Tibial artery (tissue), 4 donors: ENCODE measurements around the gene GSS.
A peak's percentile ranks its signal among the peaks of the same experiment; 100 is the strongest.

Experiments
- DNase-seq, 2 donors: peaks; one replicate each; pipeline ENCODE4 v3.0.0-alpha.2; 2019
- H3K27ac ChIP-seq, 2 donors: fragments of 200-600 bp; sonication (generic) in 1 of 2; 1 replicate in 1 of 2; 2 replicates in 1 of 2; pipeline ENCODE4 v1.5.1; 2018 to 2019; ENCODE audit warnings: mild to moderate bottlenecking in 1 of 2
- H3K27me3 ChIP-seq, 2 donors: fragments of 200-600 bp; sonication (generic) in 1 of 2; one replicate each; pipeline versions ENCODE4 v1.5.1 to v1.6.0; 2016 to 2019
- H3K36me3 ChIP-seq, 3 donors: fragments of 200-600 bp; sonication (generic) in 2 of 3; one replicate each; pipeline ENCODE4 v1.5.1; 2016 to 2019; ENCODE audit warnings: mild to moderate bottlenecking in 2 of 3
- H3K4me1 ChIP-seq, 4 donors: fragments of 200-600 bp; sonication (generic) in 2 of 4; 1 replicate in 3 of 4; 2 replicates in 1 of 4; pipeline ENCODE4 v1.5.1; 2016 to 2019
- H3K4me3 ChIP-seq, 2 donors: fragments of 200-600 bp; sonication (generic) in 1 of 2; 1 replicate in 1 of 2; 2 replicates in 1 of 2; pipeline ENCODE4 v1.5.1; 2018 to 2019; ENCODE audit warnings: mild to moderate bottlenecking in 2 of 2
- H3K9me3 ChIP-seq, 3 donors: fragments of 200-600 bp; sonication (generic) in 1 of 3; one replicate each; pipeline ENCODE4 v1.5.1; 2016 to 2019
- CTCF ChIP-seq, 2 experiments: fragments of 200-600 bp in 1 of 2; fragments of 450-650 bp in 1 of 2; IDR thresholded peaks; one replicate each; pipeline ENCODE4 v1.5.1; 2017 to 2019; ENCODE audit warnings: antibody characterized with exemption in 2 of 2, mild to moderate bottlenecking in 1 of 2, moderate library complexity in 1 of 2
- intact Hi-C: fragments of 100-400 bp; cut with DNase I; formaldehyde crosslinking; loops from one replicate; pipeline ENCODE4 v1.15.0; 2023; ENCODE audit warnings: low total_unique reads

GSS gene

GRCh38 chr20:35002426-35003210 is 47.0 kb upstream of the GSS start:
- H3K4me3 ChIP-seq, result no peak overlapping the region

GRCh38 chr20:35001596-35002362 is 46.2 kb upstream of the GSS start:
- Histone ChIP-seq H3K4me3 (no peak overlapping the region), H3K27ac (no peak overlapping the region), H3K4me1 (no peaks in the 10 kb centered on the region), H3K9me3 (no peaks in the 10 kb centered on the region), H3K36me3 (peaks cover 64 to 96% (median 93%) of the 10 kb centered on the region in 3 donors), H3K27me3 (no peaks in the 10 kb centered on the region)
- intact Hi-C loops, result no loop called here
- TF ChIP-seq CTCF (IDR thresholded peaks at IDR 0.05), result no peak
- DNase-seq, result no peak

More at GRCh38 chr20:35002426-35003210, 47.0 kb upstream of the GSS start:
- Histone ChIP-seq H3K9me3 (no peaks in the 10 kb centered on the region), H3K4me1 (no peaks in the 10 kb centered on the region), H3K27me3 (no peaks in the 10 kb centered on the region), H3K36me3 (peaks cover 72 to 98% (median 97%) of the 10 kb centered on the region in 3 donors), H3K27ac (no peak overlapping the region)
- TF ChIP-seq CTCF (IDR thresholded peaks at IDR 0.05), result no peak
- DNase-seq, result peak in 1 of 2 donors; percentile 31
- intact Hi-C loops, result no loop called here

GRCh38 chr20:35000922-35001595 is 45.5 kb upstream of the GSS start:
- Histone ChIP-seq H3K27ac (no peak overlapping the region), H3K36me3 (peaks cover 61 to 96% (median 93%) of the 10 kb centered on the region in 3 donors), H3K4me1 (no peaks in the 10 kb centered on the region), H3K4me3 (no peak overlapping the region), H3K9me3 (no peaks in the 10 kb centered on the region), H3K27me3 (no peaks in the 10 kb centered on the region)
- intact Hi-C loops, result no loop called here
- DNase-seq, result no peak
- no peak for TF ChIP-seq CTCF (IDR thresholded peaks at IDR 0.05)

- Histone ChIP-seq H3K36me3 (peaks cover 64 to 96% (median 93%) of the 10 kb centered on the region in 3 donors), H3K9me3 (no peaks in the 10 kb centered on the region), H3K27me3 (no peaks in the 10 kb centered on the region), H3K4me3 (no peak overlapping the region), H3K4me1 (no peaks in the 10 kb centered on the region), H3K27ac (no peak overlapping the region)
- intact Hi-C loops, result no loop called here
- no peak for TF ChIP-seq CTCF (IDR thresholded peaks at IDR 0.05)
- DNase-seq, result no peak
Observed at GRCh38 chr20:35000311-35000921, 44.8 kb upstream of the GSS start.

GRCh38 chr20:34999782-35000181 is 44.2 kb upstream of the GSS start:
- intact Hi-C loops, result no loop called here
- no peaks in the 10 kb centered on the region for H3K9me3 ChIP-seq
- no peaks in the 10 kb centered on the region for H3K4me1 ChIP-seq
- no peak overlapping the region for H3K27ac ChIP-seq
- peaks cover 60 to 96% (median 93%) of the 10 kb centered on the region in 3 donors for H3K36me3 ChIP-seq
- no peak for TF ChIP-seq CTCF (IDR thresholded peaks at IDR 0.05)
- H3K27me3 ChIP-seq, result no peaks in the 10 kb centered on the region
- no peak overlapping the region for H3K4me3 ChIP-seq
- no peak for DNase-seq
